CD1c-positive myeloid dendritic cell (primary cell): ENCODE data around the gene MMP19.
"Not testable (repeated sequence)": the region's sequence is repeated elsewhere in the genome, so short reads cannot be mapped to it uniquely, and the experiment has no call there.

ENCODE experiments used
- DNase-seq: peaks from one replicate; pipeline ENCODE4 v3.0.0-alpha.2; 2016; ENCODE audit errors: extremely low spot score

The MMP19 gene

DNA sequence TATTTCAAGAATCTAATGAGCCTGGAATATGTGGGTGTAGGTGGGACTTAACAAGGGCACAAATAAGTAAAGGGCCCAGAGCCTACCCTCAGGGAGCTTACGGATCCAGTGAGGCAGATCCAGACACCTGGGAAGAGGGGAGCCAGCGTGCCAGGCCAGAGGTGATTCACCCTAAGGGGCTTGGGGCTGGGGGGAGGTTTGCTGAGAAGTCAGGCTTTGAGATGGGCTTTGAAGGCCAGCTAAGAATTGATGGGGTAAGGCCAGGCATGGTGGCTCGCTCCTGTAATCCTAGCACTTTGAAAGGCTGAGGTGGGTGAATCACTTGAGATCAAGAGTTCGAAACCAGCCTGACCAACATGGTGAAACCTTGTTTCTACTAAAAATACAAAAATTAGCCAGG lies 695 bp upstream of the MMP19 start:
- no peak for DNase-seq

DNA sequence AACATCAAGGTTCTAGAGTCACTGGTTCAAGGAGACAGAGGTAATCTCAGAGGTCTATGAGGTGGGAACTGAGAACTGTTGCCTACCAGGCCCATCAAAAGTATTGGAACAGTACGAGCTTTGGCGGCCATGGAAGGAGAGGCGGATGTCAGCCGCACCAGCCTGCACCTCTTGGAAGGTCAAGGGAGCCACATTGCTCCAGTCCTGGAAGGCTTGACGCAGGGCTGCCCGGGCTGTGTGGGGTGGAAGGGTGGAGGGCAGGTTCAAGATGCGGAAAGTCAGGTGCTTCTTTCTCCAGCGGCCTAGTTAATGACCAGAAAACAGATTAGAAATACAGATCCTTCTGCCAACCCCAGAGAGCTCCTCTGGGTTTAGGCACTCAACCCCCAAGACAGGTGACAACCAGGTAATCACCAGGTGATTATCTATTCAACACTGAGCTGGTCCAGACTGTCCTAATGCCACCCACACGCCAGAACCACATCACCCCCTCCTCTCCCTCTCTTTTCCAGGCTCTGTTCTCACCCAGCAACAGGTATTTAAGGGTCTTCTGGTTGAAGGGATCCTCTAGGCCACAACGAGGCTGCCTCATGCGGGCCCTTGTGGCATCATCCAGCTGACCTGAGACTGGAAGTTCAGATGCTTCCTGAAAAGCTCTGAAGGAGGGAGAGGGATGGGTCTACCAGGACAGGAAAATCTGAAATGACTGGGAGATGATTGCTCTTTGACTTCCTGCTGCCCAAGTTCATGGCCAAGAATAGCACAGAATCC lies 2.0 kb downstream of the MMP19 start:
- no peak for DNase-seq

DNA sequence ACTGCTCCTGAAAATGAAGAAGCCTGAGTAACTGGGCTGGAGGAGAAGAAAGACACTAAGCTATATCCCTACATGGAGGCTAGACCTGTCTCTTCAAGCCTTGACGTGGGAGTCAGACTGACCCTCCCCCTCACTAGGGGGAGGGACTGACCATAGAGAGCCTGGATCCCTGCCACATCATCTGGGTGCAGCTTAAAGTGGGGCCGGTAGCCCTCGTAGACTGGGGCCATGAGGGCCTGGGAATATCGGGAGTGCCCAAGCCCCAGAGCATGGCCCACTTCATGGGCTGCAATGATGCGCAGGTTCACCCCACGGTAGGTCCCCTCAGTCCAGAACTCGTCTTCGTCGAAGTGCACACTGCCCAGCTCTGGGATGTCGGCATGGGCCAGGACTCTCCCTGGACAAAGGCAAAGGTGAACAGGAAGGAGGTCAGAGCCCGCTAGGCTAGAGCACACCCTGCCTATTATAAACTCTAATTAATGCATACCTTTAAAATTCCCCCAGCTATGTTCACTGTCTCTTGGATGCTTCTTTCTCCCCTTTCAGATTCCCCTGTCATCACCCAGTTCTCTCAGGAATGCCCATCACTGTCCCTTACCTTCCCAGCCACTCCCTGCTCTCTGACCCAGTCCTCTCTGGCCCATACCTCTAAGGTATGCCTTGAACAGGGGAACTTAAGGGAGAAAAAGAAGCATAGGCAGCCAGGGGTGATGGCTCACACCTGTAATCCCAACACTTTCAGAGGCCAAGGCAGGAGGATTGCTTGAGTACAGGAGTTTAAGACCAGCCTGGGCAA lies 3.2 kb downstream of the MMP19 start:
- DNase-seq: no peak

DNA sequence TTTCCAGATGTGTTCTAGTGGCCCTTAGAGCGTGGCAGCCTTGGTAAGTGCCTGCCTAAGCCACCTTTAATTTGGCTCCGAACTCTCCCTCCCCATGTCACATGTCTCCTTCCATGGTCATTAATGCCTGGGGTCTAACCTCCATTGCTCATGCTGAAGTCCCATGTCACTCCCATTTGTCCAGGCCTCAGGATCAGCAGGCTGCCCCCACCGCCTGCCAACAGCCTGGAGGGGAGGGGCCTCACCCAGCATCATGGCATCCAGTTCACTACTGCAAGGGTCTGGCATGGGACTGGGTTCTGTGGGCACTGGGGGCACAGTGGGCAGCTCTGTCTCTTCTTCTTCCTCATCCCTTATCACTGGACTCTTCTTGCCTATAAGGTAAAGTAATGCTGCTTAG lies 4.4 kb downstream of the MMP19 start:
- DNase-seq: no peak

DNA sequence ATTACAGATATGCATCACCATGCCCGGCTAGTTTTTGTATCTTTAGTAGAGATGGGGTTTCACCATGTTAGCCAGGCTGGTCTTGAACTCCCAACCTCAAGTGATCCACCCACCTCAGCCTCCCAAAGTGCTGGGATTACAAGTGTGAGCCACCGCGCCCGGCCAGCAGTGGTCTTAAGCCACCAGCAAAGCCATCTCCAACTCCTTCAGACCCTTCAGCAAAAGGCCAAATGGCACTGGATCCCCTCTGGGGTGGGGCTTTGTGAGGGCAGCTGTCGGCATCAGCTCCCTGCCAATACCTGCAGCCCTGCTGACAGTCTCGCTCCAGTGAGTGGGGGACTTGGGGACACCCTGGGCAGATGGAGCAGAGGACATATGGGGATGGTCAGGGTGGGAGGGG lies 8.3 kb downstream of the MMP19 start:
- not testable (repeated sequence) for DNase-seq

DNA sequence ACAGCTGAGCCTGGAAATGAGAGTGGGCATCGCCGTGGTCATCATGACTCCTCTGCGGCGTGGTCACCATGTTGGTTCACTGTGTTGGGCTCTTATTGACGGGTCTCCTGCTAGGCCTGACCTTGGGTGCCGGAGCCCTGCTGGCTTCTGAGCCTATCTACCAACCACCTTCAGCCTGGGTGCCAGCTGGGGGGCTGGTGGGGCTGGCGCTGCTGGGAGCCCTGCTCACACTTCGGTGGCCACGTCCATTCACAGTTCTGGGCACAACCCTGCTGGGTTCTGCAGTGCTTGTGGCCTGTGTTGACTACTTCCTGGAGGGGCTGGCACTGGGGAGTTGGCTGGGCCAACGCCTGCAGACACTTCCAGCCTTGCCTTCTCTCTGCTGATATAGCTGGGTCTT lies 9.7 kb downstream of the MMP19 start:
- no peak for DNase-seq

DNA sequence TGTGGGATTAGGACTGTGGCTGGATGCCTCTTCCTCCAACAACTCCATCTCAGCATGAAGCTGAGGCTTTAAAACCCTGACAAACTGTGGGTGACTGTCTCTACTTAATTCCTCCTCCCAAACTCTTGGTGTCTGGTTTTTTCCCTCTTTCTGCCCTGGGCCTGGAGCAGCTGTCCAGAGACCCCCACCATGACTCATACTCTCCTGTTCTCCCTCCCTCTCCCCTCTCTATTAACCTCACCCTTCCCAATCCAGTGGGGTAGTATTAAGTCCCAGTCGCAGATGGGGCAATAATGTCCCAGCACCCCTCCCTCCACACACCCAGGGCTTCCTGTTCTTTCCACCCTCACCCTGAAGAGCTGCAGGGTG lies 11.3 kb downstream of the MMP19 start:
- DNase-seq: no peak

DNA sequence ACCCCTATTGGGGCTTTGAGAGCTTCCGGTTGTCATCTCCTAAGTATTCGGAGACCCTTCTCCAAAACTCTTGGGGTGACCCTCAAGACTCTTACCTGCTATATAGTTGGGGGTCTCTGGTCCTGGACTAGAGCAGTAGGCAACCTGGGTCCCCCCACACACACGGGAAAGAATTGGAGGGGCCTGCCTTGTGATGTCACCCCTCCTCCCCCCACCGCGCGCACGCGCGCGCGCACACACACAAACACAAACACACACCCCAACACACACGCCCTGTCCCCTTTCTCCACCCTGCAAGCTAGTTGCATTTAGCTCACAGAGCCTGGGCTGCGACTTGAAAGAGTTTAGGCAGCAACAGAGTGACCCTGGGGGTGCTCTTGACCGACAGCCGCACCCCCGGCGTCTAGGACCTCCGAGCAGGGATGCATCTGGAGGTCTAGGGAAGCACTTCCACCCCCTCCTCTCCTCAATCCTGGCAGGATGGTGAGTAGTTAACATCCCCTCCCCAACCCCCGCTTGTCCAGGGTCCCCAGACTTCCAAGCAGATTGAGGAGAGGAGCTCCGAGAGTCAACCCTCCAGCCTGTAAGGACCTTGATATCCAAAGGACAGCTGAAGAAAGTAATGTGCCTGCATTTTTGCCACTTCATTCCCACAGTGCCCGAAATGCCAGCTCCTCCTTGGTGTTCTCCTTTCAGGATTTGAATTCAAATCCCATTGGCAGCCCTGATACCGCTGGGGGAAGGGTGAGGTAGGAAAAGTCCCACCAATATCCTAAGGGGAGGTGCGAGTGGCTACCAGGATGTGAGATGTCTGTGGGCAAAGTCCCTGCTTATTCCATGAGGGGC lies 11.9 kb downstream of the MMP19 start:
- DNase-seq: peak; percentile 33

DNA sequence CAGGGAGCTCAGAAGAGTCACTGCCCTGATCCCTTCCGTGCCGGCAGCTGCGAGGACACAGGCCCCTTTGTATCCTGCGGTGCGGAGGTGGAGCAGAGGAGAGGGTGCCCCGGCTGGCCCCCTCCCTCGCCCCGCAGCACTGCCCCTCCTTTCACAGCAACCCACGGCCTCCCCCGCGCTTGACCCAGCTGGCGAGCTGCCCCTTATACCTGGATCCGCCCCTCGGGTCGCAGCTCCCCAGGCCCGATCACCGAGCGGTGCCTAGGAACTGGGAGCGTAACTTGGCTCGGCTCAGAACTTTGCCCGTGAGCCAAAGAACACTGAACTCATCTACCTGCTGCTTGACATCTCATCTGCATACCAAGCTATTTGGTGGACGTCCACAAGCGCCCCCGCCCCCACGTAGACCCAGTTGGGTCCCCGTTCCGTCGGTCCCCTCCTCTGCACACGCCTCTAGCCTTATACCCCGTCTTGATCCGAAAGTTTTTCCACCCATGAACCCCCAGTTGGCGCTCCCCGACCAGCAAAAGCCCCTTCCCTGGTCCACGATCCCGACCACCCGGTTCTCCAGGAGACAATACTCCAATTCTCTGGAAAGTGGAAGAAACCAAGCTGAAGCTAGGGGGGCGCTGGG lies 12.7 kb downstream of the MMP19 start:
- DNase-seq: peak; percentile 27

DNA sequence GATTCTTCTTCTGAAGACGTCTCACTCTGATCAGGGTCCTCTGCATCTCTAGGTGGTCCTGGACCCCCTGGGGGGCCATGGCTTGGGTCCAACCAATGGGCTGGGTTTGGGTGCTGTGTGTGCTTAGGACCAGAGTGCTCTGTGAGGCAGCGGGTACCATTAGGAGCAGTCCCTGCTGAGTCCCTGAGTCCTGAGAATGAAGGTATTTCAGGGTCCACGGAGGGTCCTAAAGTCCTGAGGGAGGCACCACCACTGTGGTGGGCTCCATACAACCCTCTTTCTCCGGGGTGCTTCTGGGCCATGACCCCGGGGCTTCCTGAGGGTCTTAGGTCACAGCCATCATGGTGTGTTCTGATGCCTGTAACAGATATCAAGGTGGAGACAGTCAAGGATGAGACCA lies 14.4 kb downstream of the MMP19 start:
- no peak for DNase-seq

DNA sequence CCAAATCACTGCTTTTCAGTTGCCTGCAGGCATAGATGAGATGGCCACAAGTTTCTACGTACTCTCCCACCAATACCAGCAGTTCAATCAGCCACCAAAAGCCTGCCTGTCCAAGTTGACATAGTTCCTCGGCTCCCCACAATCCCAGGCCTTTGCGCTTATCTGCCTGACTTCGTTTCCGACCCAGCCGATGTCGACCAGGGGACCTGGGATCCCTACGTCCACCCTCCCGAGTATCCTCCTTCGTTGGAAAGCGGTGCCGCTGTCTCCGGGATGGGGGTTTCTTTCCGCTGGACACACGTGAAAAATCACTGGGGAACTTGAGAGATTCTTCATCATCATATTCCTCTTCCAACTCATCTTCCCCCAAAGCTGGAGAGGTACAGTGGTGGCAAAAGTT lies 14.9 kb downstream of the MMP19 start:
- no peak for DNase-seq

DNA sequence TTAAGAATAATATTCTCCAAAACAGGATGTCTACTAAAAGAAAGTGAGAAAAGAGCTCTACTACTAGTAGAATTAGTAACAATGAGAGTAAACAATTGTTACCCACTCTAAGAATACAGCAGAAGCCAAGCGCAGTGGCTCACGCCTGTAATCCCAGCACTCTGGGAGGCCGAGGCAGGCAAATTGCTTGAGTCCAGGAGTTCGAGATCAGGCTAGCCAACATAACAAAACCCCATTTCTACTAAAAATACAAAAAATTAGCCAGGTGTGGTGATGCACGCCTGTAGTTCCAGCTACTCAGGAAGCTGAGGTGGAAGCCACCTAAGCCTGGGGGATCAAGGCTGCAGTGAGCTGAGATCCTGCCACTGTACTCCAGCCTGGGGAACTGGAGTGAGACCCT lies 18.0 kb downstream of the MMP19 start:
- DNase-seq: no peak

DNA sequence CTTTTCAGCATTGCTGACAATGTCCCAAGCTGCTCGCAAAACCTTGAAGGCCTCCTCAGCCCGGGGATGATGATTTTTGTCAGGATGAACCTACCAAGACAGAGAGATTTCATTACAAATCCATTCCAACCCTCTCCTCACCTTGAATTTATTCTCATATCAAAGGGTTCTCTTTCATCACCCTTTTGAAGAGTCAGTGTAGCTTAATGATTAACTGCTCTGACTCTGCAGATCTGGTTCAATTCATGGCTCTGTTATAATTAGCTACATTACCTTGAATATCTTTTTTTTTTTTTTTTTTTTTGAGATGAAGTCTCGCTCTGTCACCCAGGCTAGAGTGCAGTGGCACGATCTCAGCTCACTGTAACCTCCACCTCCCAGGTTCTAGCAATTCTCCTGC lies 19.3 kb downstream of the MMP19 start:
- no peak for DNase-seq

DNA sequence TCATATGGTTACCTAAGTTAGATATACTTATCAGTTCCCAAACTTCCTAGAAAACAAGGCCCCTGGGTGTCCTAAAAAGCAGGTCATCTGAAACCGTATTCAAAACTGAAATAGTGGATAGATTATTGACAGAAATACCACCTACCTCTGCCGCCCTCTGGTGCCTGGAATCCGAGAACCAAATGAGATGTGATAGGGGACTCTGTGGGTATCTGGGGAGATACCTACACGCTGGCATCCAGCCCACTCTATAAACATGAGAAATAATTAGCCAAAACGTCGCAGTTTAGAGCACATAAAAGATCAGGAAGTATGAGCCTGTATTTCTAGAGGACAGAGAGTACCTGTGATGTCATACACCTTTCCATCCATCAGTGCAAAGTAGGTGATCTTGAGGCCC lies 20.5 kb downstream of the MMP19 start:
- no peak for DNase-seq

DNA sequence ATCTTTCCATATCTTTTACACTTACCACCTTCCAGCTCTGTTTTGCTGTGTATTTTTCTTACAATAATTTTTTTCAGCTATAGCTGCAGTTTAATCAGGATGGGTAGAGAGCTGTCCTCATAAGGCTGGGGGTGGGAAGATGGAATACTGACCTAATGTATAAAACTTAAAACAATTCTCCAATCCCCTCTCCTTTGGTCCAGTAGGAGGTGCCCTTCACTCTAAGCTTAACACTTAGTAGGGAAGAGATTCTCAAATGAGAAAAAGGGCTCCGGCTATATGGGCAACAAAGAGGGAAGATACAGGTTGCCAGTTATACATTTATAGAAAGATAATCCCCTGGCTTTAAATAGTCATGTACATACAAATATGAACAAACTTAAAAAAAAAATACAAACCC lies 22.1 kb downstream of the MMP19 start:
- no peak for DNase-seq

DNA sequence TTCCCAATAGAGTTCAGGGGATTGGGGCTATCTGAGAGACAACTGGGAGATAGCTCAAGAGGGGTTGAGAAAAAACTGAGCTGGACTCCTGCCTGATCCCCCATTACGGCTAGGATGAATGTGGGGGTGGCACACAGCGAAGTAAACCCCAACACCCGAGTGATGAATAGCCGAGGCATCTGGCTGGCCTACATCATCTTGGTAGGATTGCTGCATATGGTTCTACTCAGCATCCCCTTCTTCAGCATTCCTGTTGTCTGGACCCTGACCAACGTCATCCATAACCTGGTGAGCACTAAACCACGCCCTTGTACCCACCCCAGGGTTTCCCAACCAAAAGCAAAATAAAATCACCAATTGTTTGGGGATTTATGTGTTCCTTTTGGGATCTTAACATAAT lies 23.9 kb downstream of the MMP19 start:
- no peak for DNase-seq

DNA sequence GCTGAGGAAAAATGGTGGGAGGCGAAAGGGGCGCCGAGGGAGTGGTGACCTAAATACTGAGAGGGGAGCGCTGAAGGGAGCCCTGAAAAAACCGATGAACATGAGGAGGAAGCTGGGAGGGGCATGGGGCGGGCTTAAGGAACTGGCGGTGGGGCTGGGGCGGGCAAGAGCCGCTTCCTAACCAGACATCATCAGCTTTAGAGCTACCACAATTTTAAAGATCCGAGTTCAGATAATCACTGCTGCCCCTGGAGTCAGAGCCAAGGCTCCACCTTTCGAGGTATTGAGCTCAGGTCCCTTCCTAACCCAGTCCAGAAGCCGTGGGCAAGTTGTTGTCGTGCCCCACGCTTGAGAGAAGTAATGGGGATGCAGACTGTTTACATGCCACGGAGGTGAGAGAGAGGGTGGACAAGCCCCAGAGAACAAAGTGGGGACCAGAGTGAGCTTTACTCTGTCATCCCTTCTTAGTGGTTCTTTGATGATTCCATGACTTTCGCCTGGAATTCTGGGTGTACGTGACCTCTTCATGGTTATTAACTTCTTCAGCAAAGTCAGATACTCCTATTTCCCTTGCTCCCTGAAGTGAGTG lies 24.5 kb downstream of the MMP19 start:
- no peak for DNase-seq

DNA sequence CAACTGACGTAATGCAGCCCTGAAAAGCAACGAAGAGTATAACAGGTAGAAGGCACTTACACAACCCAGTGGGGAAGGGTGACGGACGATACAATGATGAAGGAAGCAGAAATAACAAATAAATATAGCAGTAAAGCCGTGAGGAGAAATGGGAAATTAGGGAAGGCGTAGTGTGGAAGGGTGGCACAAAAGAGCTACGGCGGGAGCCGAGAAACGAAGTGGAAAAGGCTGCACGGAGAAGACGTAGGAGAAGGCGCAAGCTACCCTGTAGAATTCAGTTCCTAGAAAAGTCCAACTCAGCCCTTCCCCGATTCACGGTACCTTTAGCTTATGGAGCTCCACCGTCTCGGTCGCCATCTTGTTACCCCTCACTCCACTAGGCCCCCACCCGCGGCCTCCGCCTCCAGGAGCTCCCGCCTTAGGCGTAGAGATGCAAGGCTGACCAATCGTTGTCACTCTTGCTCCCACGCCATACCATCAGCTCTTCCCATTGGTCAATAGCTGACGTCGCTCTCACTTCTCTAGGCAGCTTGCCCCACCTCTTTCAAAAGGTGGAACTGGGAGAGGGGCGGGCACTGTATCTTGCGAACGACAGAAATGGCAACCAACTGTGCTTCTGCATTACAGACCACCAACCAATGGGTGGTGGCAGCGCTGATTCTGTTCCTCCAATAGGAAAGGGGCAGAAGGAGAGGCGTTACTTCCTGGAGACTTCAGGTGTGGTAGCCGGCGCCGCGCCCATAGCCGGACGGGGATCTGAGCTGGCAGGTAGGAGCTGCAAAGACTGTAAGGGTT lies 25.2 kb downstream of the MMP19 start, which contains the start of the genes ORMDL2 and SARNP:
Gene ORMDL2 (plus strand): TSS at position 697 of the 795 bp plus-strand sequence. CDS start 959 bp downstream, outside the sequence.
Gene SARNP (minus strand): TSS at position 380 of the 795 bp plus-strand sequence. CDS start 23 bp downstream, at position 357.
- DNase-seq: peak; percentile 100

DNA sequence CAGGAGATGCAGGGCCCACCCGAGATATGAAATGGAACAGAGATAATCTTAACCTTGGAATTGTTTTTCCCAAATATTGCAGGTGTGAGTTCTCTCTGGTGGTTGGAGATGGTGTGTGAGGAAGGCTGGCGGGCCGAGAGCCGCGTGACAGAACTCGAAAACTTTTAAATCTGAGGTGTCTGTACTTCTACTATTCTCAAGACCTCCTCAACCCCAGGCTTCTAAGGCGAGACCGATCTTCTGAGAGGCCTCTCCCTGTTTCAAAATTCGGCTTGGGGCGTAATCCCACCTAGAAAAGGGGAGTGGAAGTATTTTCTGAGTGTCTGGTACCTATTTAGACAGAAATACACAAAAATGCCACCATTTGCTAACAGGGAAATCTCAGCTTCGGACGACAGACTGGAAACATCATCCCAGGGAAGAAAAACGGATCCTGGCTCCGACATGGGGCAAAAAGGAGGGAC lies 25.8 kb downstream of the MMP19 start:
- peak; percentile 44 for DNase-seq

DNA sequence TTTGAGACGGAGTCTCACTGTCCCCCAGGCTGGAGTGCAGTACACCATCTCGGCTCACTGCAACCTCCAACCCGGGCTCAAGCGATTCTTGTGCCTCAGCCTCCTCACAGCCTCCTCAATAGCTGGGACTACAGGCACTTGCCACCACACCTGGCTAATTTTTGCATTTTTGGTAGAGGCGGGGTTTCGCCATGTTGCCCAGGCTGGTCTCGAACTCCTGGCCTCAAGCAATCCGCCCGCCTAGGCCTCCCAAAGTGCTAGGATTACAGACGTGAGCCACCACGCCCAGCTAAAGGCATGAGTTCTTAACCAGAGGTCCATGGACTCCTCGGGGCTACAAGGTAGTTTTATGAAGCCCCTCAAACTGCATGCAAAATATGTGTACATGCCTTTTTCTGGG lies 27.3 kb downstream of the MMP19 start:
- no peak for DNase-seq
